Right ventricle myocardium superior (tissue), 1 donor: ENCODE data around the gene RAET1L. TPM values are rescaled to one million over a fixed set of nuclear protein-coding genes. Genes with fewer than 3 reads are reported as not detected.
"Not testable (repeated sequence)": the region's sequence is repeated elsewhere in the genome, so short reads cannot be mapped to it uniquely, and the experiment has no call there.

Experiments used
- ATAC-seq: fragments of 200-7000 bp; cut with Tn5 transposase; one replicate; pipeline ENCODE4 v1.9.1; 2020; ENCODE audit warnings: mild to moderate bottlenecking; ENCODE audit not compliant: poor library complexity
- DNase-seq: peaks from one replicate; pipeline ENCODE4 v3.0.0-alpha.2; 2020
- intact Hi-C: fragments of 100-400 bp; cut with DNase I; formaldehyde crosslinking; loops from one replicate; pipeline ENCODE4 v1.11.2; 2022
- total RNA-seq: library from RNA; stranded (reverse); fragmentation: NEBNext Ultra II Directional; extraction: Animal tissue kit (Norgen Biotek cat#: 25700); gene quantifications from one replicate; pipeline ENCODE4 v1.2.1, GENCODE V29; 2021
- donor health status: DM: no; HTN: yes; CAD: no; lungs with severe emphysema.

RAET1L gene
- total RNA-seq, 1 donor from 2014 or later, result not detected

GRCh38 chr6:150004101-150004782 lies 21.1 kb downstream of the RAET1L start:
- DNase-seq (no peak), ATAC-seq (no peak)
- intact Hi-C loops, result no loop called here

- DNase-seq, ATAC-seq, intact Hi-C loops: not testable (repeated sequence)
These were observed 21.7 kb downstream of the RAET1L start for GRCh38 chr6:150003599-150003998.

- intact Hi-C loops, result no loop called here
- DNase-seq (no peak), ATAC-seq (no peak)
These were observed 22.6 kb downstream of the RAET1L start for GRCh38 chr6:150002710-150003109.

- ATAC-seq (no peak), DNase-seq (no peak)
- intact Hi-C loops, result no loop called here
These were observed 23.9 kb downstream of the RAET1L start for GRCh38 chr6:150001295-150002008.

- no peak for DNase-seq
- no peak for ATAC-seq
- intact Hi-C loops, result no loop called here
These were observed 25.7 kb downstream of the RAET1L start for GRCh38 chr6:149999636-150000035.

GRCh38 chr6:149995971-149996370 lies 29.4 kb downstream of the RAET1L start:
- intact Hi-C loops, result no loop called here
- DNase-seq, result no peak
- no peak for ATAC-seq

GRCh38 chr6:149995235-149995750 lies 30.0 kb downstream of the RAET1L start:
- ATAC-seq (no peak), DNase-seq (no peak)
- intact Hi-C loops, result no loop called here

GRCh38 chr6:149991838-149992237 lies 33.5 kb downstream of the RAET1L start:
- DNase-seq (no peak), ATAC-seq (no peak)
- intact Hi-C loops, result no loop called here

GRCh38 chr6:149991472-149991795 lies 33.9 kb downstream of the RAET1L start:
- DNase-seq, ATAC-seq, intact Hi-C loops: not testable (repeated sequence)

- intact Hi-C loops, result no loop called here
- no peak for ATAC-seq
- no peak for DNase-seq
These were observed 34.5 kb downstream of the RAET1L start for GRCh38 chr6:149990661-149991471.

GRCh38 chr6:149990212-149990660 lies 35.1 kb downstream of the RAET1L start:
- no peak for ATAC-seq
- DNase-seq, result no peak
- intact Hi-C loops, result no loop called here

GRCh38 chr6:149988550-149989346 lies 36.6 kb downstream of the RAET1L start:
- DNase-seq, result no peak
- no peak for ATAC-seq
- intact Hi-C loops, result no loop called here

GRCh38 chr6:149987602-149988107 lies 37.7 kb downstream of the RAET1L start:
- ATAC-seq, result no peak
- intact Hi-C loops, result no loop called here
- no peak for DNase-seq

GRCh38 chr6:149985481-149985937 lies 39.8 kb downstream of the RAET1L start:
- intact Hi-C loops, result no loop called here
- no peak for ATAC-seq

GRCh38 chr6:149984773-149985172 lies 40.6 kb downstream of the RAET1L start:
- intact Hi-C loops, result no loop called here
- DNase-seq (no peak), ATAC-seq (no peak)

More at GRCh38 chr6:149985481-149985937, 39.8 kb downstream of the RAET1L start:
- no peak for DNase-seq

GRCh38 chr6:149983145-149983544 lies 42.2 kb downstream of the RAET1L start:
- ATAC-seq (no peak), DNase-seq (no peak)
- intact Hi-C loops, result no loop called here

- no peak for DNase-seq
- ATAC-seq, result no peak
- intact Hi-C loops, result no loop called here
These were observed 46.0 kb downstream of the RAET1L start for GRCh38 chr6:149979293-149979692.

GRCh38 chr6:149978610-149979009 lies 46.7 kb downstream of the RAET1L start:
- ATAC-seq (no peak), DNase-seq (no peak)
- intact Hi-C loops, result no loop called here
